GM21447 (cell line): ENCODE results near the gene ARHGAP22.
"Not testable (repeated sequence)": the region's sequence is repeated elsewhere in the genome, so short reads cannot be mapped to it uniquely, and the experiment has no call there.

ENCODE experiments used
- ATAC-seq: cut with Tn5 transposase; IDR thresholded peaks from one replicate; pipeline ENCODE4 v1.9.1; 2021; ENCODE audit not compliant: unreplicated experiment

The ARHGAP22 gene

GRCh38 chr10:48439581-48440041 lies 165.3 kb downstream of the ARHGAP22 start:
- ATAC-seq: no peak

GRCh38 chr10:48439031-48439430 lies 165.8 kb downstream of the ARHGAP22 start:
- no peak for ATAC-seq

- no peak for ATAC-seq
Observed at GRCh38 chr10:48437546-48437945, 167.3 kb downstream of the ARHGAP22 start.

DNA sequence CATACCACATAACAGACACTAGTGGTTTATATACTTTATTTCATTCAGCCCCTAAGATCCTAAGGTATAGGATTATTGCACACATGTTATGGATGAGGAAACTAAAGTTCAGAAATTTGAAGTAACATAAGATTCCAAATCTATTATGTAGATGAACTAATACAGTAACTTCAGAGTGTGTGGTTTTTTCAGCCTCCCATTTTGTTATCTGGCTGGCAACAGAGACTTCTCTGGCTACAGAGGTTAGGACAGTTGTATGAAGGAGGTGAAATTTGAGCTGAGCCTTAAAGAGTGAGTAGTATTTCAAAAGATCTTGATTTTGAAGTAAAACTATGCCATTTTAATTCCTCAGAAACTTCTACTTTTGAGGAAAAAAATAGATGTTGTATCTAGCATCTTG lies 173.0 kb downstream of the ARHGAP22 start:
- no peak for ATAC-seq

DNA sequence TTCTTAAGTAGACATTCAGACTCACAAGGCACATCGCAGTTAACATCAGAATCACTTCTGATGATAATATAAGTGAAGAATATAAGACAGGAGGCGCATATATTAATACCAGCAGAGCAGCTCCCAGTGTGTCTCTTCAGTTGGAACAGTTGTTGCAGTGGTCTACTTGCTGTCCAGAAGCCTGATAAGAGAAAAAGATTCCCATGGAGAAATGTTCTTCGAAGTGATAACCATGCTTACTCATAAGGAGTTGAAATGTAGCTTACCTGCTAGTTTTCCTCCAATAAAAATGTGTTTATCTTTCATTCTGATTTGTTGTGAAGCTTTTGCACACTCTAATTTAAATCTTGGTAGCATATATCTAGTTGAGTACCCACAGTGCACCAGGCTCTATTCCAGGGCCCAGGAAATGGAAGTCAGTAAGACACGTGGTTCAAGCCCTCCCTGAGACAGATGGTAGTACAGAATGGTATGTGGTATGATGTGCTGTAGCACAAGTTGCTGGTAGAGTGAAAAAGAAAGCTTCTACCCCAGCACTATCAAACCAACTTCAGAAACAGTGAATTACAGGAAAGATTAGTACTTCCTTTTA lies 174.4 kb downstream of the ARHGAP22 start:
- ATAC-seq: no peak

DNA sequence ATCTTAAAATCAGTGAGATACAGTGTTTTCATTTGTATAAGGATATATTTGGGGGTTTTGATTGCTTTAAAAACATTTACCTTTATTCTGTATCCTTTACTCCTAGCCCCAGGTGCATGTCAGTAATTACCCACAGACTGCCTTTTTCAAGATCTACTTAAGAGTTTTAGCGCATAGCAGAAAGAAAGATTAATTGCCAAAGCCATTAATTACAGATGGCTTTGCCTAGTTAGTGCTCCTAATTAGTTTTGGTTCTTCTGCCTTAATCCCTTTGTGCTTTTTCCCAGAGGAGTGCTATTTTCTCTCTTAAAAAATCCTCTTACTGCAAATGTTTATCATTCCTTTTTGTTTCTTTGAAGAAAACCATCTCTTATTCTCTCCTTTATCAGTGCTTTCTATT lies 175.6 kb downstream of the ARHGAP22 start:
- ATAC-seq: no peak

DNA sequence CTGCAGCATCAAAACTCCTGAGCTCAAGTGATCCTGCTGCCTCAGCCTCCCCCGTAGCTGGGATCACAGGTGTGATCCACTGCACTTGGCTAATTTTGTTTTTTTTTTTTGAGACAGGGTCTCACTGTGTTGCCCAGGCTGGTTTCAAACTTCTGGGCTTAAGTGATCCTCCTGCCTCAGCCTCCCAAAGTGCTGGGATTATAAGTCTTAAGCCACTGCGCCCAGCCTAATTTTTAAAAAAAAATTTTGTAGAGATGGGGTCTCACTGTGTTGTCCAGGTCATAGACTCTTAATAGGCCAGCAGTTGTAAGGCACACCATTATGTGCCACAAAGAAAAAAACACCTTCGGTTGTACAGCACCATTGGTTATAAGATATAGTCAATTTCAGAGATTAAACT lies 176.0 kb downstream of the ARHGAP22 start:
- no peak for ATAC-seq

DNA sequence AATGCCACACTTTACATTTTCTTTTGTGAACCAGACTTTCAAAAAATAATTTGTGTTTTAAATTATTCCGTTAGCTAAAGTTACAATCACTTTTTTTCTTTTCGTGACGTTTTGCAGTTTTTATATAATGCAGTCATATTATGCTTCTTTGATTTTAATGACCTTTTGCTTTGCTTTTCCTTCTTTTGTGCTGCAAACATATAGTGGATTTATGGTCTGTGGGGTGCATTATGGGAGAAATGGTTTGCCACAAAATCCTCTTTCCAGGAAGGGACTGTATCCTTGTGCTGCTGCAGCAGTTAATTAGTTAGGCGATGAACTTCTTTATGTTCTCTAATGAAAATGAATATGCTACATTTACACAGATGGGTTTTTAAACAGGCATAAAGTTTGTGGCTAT lies 181.0 kb downstream of the ARHGAP22 start:
- ATAC-seq: no peak

DNA sequence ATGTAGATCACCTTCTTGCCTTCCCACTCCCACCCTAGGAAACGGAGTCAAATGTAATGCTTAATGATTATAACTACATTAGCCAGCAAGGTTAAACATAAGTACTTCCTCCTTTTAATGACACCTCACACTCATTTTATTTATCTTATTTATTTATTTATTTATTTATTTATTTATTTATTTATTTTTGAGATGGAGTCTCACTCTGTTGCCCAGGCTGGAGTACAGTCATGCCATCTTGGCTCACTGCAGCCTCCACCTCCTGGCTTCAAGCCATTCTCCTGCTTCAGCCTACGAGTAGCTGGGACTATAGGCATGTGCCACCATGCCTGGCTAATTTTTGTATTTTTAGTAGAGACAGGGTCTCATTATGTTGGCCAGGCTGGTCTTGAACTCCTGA lies 183.0 kb downstream of the ARHGAP22 start:
- ATAC-seq: not testable (repeated sequence)

DNA sequence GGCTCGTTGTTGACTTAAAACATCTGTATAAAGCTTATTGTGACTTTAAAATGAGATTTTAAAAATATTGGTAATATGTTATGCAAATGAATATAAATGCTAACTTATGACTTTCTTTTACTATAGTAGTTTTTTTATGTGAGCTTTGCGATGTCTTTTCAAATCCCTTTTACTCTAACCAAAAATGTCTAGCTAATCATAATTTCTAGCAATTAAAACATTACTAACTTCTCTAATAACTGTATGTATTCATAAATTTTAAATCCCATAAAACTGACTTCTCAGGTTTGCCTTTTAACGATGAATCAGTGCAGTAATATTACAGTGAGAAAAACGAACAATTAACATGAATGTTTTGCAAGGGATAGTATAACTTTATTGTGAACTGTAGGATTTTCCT lies 185.2 kb downstream of the ARHGAP22 start:
- no peak for ATAC-seq

DNA sequence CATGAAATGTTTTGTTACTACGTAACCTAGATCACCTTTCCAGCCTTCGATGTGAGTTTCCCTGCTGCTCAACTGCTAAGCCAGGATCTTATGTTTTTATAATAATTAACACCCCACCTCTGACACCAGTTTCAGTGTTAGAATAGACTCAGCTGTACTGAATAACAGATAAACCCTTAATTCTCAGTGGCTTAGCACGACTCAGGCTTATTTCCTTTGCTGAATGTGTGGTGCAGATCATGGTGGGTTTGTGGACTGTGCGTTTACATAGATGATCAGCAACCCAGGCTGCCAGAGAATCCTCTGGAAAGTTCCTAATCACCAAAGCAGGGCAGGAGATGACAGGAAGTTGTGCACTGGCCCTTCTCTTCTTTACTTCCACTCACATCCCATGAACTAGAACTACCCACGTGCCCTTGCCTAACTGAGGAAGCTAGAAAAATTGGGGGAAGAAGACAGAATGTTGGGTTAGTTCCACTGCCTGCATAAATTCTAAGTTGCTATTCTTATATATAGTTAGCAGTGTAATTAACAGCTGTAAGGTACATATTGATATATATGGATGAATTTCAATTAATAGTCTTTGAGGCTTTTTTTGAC lies 186.6 kb downstream of the ARHGAP22 start:
- no peak for ATAC-seq

- no peak for ATAC-seq
Observed at GRCh38 chr10:48417374-48417773, 187.5 kb downstream of the ARHGAP22 start.

DNA sequence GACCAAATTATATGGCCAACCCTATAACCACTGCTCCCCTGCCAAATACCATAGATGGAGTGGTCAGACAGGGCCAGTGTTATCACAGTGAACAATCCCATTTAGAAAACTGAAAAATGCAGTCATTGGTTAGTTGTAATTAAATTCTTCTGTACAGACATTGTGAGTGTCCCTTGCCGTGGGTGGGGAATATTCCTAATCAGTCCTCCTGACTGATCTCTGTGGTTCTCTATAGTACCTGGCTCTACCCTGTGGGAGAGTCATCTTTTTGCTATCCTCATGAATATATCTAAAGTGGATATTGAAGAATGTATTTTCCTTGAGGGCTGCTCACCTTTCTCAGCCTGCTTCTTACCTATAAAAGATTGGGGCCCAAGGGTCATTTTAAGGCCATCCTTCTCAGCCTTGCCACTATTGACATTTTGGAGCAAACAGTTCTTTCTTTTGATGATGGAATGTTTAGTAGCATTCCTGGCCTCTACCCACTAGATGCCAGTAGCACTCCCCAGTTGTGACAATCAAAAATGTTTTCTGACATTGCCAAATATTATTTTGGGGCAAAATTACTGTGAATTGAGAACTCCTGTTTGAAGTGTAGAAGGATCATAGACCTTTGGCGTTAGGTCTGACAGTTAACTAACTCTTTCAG lies 188.2 kb downstream of the ARHGAP22 start:
- ATAC-seq: no peak

DNA sequence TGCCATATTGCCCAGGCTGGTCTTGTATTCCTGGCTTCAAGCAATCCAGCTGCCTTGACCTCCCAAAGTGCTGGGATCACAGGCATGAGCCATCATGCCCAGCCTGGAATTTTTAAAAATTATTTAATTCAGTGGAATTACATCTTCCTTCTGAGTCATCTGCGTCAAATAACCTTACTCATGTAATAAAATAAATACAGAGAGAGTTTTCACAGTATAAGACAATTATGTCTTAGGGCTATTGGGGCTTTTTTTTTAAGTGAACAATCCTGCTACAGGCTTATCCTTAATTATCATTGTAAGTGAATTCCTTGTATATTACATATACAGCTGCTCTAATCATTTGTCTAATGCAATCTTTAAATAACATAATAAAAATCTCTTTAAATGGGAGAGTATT lies 190.1 kb downstream of the ARHGAP22 start:
- no peak for ATAC-seq

GRCh38 chr10:48414160-48414559 lies 190.7 kb downstream of the ARHGAP22 start:
- ATAC-seq: no peak

GRCh38 chr10:48412933-48413332 lies 191.9 kb downstream of the ARHGAP22 start:
- ATAC-seq: no peak

DNA sequence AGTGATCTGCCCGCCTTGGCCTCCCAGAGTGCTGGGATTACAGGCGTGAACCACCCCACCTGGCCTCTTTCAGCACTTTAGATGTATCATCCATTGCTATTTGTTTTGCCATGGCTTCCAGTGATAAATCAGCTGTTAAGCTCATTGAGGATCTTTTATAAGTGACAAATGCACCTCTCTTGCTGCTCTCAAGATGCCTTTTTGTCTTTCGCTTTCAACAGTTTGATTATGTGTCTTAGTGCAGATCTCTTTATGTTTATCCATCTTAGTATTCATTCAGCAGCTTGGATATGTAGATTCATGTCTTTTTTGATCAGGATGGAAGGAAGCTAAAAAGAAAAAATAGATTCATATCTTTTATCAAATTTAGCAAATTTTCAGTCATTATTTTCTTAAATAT lies 192.8 kb downstream of the ARHGAP22 start:
- ATAC-seq: no peak

- ATAC-seq: no peak
Observed at GRCh38 chr10:48411510-48411909, 193.4 kb downstream of the ARHGAP22 start.

DNA sequence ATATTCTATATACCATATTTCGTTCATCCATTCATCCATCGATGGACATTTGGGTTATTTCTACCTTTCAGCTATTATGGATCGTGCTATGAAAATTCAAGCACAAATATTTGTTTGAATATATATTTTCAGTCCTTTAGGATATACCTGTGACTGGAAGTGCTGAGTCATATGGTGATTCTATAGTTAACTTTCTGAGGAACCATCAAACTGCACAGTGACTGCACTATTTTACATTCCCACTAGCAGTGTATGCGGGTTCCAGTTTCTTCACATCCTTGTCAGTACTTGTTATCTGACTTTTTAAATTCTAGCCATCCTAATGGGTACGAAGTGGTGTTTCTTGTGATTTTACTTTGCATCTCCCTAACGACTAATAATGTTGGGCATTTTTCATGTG lies 194.4 kb downstream of the ARHGAP22 start:
- no peak for ATAC-seq

GRCh38 chr10:48406658-48407057 lies 198.2 kb downstream of the ARHGAP22 start:
- no peak for ATAC-seq

DNA sequence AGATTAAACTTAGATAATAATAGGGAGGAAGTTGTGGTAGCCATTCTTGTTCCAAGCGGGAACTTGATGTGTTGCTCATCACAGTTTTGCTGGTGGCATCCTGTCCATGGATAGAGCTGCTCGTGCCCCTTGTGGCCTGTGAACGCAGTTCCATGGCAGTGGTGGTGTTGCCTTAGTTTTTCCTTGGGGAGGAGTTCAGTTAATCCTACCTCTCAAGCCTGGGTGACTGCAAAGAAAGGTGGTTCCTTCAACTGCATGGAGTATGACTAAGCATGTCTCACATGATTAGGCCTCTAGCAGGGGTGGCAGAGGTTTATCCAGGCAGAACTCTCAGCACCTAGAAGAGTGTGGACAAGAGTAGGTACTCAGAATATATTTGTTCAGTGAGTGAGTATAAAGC lies 198.7 kb downstream of the ARHGAP22 start:
- ATAC-seq: no peak

- ATAC-seq: no peak
Observed at GRCh38 chr10:48404646-48405045, 200.2 kb downstream of the ARHGAP22 start.

- ATAC-seq: no peak
Observed at GRCh38 chr10:48400850-48401220, 204.0 kb downstream of the ARHGAP22 start.
